NOMO-1 treated with DMSO at 0.1 percent for 48 hours (cell line): ENCODE data around the gene ADGRV1.
"Not testable (repeated sequence)": the region's sequence is repeated elsewhere in the genome, so short reads cannot be mapped to it uniquely, and the experiment has no call there.

Experiments
- DNase-seq: peaks from one replicate; lab custom pipeline; 2025; ENCODE audit not compliant: unreplicated experiment; lab: John Stamatoyannopoulos, UW

The ADGRV1 gene

DNA sequence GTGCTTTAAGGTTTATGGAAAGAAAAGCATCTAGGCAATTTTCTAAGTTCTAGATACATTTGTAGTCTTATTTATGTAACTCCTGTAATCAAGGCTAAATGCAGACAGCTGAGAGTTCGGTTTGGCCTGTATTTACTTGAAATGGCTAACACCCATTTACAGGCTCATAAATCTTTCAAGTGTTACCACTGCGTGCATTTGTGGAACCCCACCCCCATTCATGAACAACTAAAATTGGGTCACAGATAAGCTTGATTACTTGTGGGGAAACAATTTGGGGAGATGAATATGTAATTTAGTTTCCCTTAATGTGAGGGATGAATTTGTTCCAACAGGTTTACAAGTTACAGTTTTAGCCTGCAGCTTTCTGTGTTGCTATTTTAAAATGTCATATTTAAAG, 463.9 kb downstream of the ADGRV1 start:
- no peak for DNase-seq

DNA sequence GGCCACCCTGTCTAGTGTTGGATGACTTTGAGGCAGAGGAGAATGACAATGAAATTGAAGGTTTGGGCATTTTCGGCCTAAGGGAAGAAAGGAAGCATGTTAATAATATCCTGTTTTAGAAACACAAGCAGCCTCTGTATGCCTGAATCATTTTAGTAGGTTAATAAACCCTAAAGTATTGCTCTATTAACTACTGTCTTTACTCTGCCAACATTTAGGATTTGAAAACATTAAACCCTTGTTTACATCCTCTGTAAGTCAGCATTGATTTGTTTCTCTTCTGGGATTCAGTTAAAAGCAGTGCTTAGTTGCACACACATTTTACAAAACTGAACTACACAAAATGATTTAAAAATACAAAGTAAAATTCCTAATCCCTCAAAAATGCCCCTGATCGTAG, 465.6 kb downstream of the ADGRV1 start:
- DNase-seq = no peak

DNA sequence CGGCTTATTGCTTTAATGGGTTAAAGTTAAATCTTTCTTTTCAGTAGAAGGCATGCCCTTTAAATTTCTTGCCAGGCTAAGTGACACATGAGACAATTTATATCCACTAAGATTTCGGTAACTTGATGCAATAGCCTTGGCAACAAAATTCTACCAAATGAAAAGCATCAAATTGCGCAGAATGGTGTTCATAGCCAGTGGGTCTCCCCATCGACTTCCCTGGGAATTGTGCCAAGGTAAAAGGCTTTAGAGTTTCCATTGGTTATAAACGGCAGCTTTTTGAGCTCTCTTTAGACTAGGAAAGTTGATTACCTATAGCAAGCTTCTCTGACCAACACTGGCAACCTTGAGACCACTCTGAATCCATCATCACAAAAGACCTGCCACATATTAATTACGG, 466.1 kb downstream of the ADGRV1 start:
- DNase-seq = no peak

- no peak for DNase-seq
Measured at GRCh38 chr5:91025449-91025848, 466.9 kb downstream of the ADGRV1 start.

- no peak for DNase-seq
Measured at GRCh38 chr5:91025956-91026355, 467.4 kb downstream of the ADGRV1 start.

DNA sequence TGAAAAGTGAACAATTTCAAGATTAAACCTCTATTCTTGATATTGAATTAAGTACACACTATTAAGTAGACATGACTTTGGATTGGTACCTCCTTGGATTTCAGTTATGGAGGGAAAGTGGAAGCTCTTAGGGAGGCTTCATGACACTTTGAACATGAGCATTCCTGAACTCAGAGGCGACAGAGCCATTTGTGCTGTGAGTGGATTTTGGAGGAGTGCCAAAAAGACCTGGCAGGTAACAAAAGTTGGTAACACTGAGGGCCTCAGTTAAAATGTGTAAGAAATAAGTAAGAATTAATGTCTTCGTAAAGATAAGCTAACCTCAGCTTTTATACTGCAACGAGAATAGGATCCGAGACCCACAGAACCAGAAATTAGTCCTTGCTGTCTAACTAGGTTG, 467.9 kb downstream of the ADGRV1 start:
- no peak for DNase-seq

DNA sequence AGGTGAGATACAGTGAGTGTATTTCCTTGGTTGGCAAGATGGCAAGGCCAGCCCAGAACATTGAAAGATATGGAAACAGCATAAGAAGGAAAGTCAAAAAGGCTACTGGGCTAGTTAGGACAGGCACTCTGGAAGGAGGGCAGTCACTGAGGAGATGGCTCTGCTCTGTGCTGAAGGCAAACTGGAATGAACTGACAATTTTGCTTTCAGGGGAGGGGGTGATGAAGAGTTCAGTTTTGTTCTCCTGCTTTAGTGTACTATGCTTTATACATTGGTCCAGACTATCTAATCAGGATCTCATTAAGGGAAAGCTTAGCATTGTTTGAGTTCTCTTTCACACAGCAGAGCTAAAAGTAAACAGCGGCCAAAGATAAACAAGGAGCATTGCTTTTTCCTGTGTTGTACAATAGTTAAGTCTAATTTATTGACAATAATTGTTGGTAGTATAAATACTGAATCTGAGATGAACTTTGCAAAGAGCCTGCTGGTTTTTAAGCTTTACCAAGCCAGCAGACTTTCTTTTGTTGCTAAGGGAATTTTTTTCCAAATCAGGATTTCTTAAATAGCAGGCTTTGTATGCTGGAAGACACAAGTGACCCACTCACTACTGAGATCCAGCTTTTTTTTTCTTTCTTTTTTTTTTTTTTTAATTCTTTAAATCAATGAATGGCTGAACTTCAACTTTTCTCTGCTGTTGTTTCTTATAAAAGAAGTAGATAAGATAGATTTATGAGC, 469.0 kb downstream of the ADGRV1 start:
- no peak for DNase-seq

DNA sequence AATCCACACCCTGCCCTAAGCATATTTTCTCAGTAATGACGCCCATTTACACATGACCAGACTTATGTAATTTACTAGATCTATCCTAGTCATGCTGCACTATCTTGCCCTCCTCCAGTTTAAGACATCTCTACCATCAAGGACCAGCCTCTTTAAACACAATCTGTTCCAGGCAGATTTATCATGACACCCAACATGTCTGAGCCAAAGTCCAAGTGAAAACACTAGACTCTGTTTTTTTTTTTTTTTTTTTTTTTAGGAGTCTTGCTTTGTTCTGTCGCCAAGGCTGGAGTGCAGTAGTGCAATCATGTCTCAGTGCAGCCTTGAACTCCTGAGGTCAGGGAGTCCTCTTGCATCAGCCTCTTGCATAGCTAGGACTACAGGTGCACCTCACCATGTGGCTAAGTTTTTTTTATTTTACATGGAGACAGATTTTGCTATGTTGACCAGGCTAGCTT, 469.9 kb downstream of the ADGRV1 start:
- no peak for DNase-seq

GRCh38 chr5:91030521-91031401, 472.2 kb downstream of the ADGRV1 start:
- no peak for DNase-seq

DNA sequence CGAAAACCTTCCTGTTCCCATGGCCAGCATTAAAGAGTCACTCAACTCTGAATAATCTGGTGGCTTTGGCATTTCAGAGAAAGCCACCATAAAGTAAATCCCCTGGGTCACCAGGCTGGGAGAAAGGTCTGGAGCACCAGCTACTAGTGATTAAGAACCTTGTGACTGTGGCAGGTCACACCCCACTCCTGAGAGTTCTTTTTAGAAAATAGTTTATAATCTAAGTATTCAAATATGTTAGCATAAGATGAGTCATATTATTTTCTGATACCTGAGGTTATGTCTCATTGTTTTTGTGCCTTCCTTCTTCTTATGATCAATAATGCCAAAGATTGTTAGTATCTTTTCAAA, 472.8 kb downstream of the ADGRV1 start:
- no peak for DNase-seq

DNA sequence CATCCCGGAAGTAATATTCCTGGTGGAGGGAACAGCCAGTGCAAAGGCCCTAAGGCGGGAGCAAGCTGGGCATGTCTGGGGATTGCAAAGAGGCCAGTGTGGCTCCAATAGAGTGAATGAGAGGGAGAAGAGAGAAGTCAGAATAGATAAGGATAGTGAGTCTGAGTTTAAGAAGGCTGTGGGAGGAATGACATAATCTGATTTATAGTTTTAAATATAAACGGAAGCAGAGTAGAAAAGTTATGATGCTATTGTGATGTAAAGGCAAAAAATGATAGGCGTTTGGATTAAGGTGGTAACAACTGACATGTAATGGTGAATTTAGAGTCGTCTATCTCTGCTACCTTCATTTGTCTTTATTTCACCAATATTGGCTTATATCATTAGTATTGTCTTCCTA, 473.5 kb downstream of the ADGRV1 start:
- no peak for DNase-seq

- no peak for DNase-seq
Measured at GRCh38 chr5:91033370-91033769, 474.8 kb downstream of the ADGRV1 start.

DNA sequence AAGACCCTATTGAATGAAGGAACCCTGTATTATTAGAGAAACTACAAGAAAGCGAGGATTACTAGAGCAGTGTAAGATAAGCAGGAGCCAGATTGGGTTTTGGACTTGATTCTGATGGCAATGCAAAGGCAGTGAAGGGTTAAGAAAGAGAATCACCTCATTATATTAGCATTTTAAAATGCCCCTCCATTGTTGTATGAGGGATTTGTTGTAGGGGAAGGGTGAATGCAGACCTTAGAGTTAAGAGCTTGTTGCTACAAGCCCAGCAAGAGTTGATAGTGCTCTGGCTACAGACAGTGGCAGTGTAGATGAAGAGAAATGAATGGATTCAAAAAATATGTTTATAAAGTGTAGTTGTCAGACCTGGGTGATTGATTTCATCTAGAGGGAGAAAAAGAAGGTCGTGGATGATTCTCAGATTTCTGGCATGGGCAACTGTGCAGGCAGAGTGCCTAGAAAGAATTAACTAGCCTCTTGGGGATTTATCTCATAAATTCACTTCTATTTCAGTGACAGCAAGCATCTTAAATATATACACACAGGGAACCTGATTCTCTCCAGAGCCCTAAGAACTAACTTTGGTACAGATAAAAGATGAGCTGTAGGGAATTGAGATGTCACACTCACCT, 479.7 kb downstream of the ADGRV1 start:
- DNase-seq = no peak

DNA sequence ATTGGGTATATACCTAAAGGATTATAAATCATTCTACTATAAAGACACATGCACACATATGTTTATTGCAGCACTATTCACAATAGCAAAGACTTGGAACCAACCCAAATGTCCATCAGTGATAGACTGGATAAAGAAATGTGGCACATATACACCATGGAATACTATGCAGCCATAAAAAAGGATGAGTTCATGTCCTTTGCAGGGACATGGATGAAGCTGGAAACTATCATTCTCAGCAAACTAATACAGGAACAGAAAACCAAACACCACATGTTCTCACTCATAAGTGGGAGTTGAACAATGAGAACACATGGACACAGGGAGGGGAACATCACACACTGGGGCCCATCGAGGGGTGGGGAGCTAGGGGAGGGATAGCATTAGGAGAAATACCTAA, 482.5 kb downstream of the ADGRV1 start:
- not testable (repeated sequence) for DNase-seq

DNA sequence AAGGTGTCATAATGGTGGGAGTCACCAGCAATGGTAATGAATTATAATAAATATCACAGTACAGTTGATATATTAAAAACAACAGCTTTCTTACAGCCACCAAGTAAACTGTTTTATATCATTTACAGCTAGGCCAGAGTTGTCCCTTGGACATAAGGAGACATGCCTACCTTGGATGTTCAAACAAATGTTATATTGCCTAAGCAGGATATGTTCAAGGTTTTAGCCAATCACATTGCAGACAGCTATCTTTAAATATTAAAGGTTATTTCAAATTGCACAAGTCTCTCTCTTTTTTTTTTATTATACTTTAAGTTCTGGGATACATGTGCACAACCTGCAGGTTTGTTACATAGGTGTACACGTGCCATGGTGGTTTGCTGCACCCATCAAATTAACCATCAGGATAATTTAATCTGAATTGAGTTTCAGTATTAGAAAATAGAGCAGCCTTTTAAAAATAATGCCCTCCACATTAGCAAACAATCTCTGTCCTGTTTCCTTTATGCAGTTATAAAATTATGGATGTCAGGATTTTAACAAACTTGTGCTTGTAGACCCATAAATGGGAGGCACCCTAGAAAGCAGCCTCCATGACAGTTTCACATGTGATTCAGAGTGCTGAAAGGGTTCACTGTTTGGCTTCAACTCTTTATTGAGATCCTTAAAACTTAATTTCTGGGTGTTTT, 483.8 kb downstream of the ADGRV1 start:
- DNase-seq = no peak

DNA sequence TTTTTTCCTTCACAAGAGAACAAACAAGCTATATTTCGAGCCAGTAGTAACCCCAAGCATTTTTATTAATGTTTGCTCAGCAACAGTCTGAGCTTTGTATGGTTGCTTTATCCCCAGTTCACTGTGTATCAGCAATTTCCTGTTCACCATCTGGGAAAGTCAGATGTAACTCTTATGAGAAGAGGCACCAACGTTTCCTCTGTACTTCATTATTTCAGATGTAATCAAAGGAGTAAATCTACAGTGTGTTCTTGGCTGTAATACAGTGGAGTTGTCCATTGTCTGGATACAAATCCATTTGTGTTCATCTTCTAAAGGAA, 484.3 kb downstream of the ADGRV1 start:
- DNase-seq = no peak

DNA sequence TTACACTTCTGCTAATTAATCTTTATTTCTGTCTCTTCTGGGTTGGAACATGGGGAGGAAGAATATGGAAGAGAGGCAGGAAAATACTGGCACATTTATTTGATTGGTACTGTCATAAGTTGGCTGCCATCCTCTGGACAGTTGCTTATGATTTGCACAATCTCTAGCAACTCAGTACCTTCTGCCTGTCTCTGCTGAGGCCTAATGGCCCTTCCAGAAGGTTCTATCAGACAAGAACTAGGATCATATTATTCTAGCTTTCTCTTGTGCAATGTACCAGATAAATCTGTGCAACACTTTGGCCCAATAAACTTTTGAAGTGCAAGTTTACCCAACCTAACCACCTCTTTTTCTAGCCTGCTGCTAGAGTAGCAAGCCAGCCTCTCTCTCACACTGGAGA, 489.5 kb downstream of the ADGRV1 start:
- no peak for DNase-seq

- DNase-seq = no peak
Measured at GRCh38 chr5:91049112-91049511, 490.5 kb downstream of the ADGRV1 start.

- no peak for DNase-seq
Measured at GRCh38 chr5:91049800-91050199, 491.2 kb downstream of the ADGRV1 start.

DNA sequence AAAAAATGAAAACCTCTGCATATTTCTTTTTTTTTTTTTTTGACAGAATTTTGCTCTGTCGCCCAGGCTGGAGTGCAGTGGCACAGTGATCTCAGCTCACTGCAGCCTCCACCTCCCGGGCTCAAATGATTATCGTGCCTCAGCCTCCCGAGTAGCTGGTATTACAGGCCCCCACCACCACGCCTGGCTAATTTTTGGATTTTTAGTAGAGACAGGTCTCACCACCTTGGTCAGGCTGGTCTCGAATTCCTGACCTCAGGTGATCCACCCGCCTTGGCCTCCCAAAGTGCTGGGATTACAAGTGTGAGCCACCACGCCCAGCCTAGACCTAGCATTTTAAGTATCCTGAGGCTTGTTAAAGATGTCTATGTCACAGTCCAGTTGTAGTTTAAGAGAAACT, 493.8 kb downstream of the ADGRV1 start:
- DNase-seq = not testable (repeated sequence)

GRCh38 chr5:91052977-91053740, 494.6 kb downstream of the ADGRV1 start:
- DNase-seq = peak; percentile 84
